ENCODE measurements around the gene SIRPG. TPM values are rescaled to one million over a fixed set of nuclear protein-coding genes. Genes with fewer than 3 reads are reported as not detected.

The SIRPG gene
- total RNA-seq, 1 donor from 2014 or later: not detected

- Mint-ChIP-seq H3K4me3 (ENCODE audit: unreplicated experiment) (no peak overlapping the region), H3K9me3 (ENCODE audit: unreplicated experiment) (no peaks in the 10 kb centered on the region), H3K4me1 (ENCODE audit: unreplicated experiment) (no peaks in the 10 kb centered on the region), H3K27ac (ENCODE audit: unreplicated experiment) (no peak overlapping the region), H3K36me3 (ENCODE audit: low read depth, unreplicated experiment) (no peaks in the 10 kb centered on the region), H3K27me3 (ENCODE audit: unreplicated experiment) (peaks cover 2% of the 10 kb centered on the region)
- no peak for DNase-seq (ENCODE audit: low spot score)
- no peak for TF ChIP-seq CTCF (IDR thresholded peaks at IDR 0.05; ENCODE audit: unreplicated experiment)
These were observed 20.4 kb downstream of the SIRPG start for GRCh38 chr20:1637226-1637625.

- Mint-ChIP-seq H3K36me3 (ENCODE audit: low read depth, unreplicated experiment) (no peaks in the 10 kb centered on the region), H3K27ac (ENCODE audit: unreplicated experiment) (no peak overlapping the region), H3K4me1 (ENCODE audit: unreplicated experiment) (no peaks in the 10 kb centered on the region), H3K9me3 (ENCODE audit: unreplicated experiment) (no peaks in the 10 kb centered on the region), H3K27me3 (ENCODE audit: unreplicated experiment) (peaks cover 2% of the 10 kb centered on the region), H3K4me3 (ENCODE audit: unreplicated experiment) (no peak overlapping the region)
- TF ChIP-seq CTCF (IDR thresholded peaks at IDR 0.05; ENCODE audit: unreplicated experiment): no peak
- no peak for DNase-seq (ENCODE audit: low spot score)
These were observed 21.0 kb downstream of the SIRPG start for GRCh38 chr20:1636621-1637020.

- TF ChIP-seq CTCF (IDR thresholded peaks at IDR 0.05; ENCODE audit: unreplicated experiment): no peak
- H3K4me3 Mint-ChIP-seq (ENCODE audit: unreplicated experiment): no peak overlapping the region
- H3K27ac Mint-ChIP-seq (ENCODE audit: unreplicated experiment): no peak overlapping the region
- H3K9me3 Mint-ChIP-seq (ENCODE audit: unreplicated experiment): no peaks in the 10 kb centered on the region
- peaks cover 2% of the 10 kb centered on the region for H3K27me3 Mint-ChIP-seq (ENCODE audit: unreplicated experiment)
- DNase-seq (ENCODE audit: low spot score): no peak
- H3K36me3 Mint-ChIP-seq (ENCODE audit: low read depth, unreplicated experiment): no peaks in the 10 kb centered on the region
- H3K4me1 Mint-ChIP-seq (ENCODE audit: unreplicated experiment): peaks cover 6% of the 10 kb centered on the region
These were observed 22.1 kb downstream of the SIRPG start for GRCh38 chr20:1635291-1635979.

- Mint-ChIP-seq H3K4me1 (ENCODE audit: unreplicated experiment) (peaks cover 16% of the 10 kb centered on the region), H3K9me3 (ENCODE audit: unreplicated experiment) (no peaks in the 10 kb centered on the region), H3K27ac (ENCODE audit: unreplicated experiment) (no peak overlapping the region), H3K4me3 (ENCODE audit: unreplicated experiment) (no peak overlapping the region), H3K27me3 (ENCODE audit: unreplicated experiment) (peaks cover 4% of the 10 kb centered on the region), H3K36me3 (ENCODE audit: low read depth, unreplicated experiment) (no peaks in the 10 kb centered on the region)
- no peak for DNase-seq (ENCODE audit: low spot score)
- no peak for TF ChIP-seq CTCF (IDR thresholded peaks at IDR 0.05; ENCODE audit: unreplicated experiment)
These were observed 24.0 kb downstream of the SIRPG start for GRCh38 chr20:1633535-1633934.

GRCh38 chr20:1632178-1632577, 25.4 kb downstream of the SIRPG start:
- no peak for TF ChIP-seq CTCF (IDR thresholded peaks at IDR 0.05; ENCODE audit: unreplicated experiment)
- Mint-ChIP-seq H3K4me1 (ENCODE audit: unreplicated experiment) (peaks cover 16% of the 10 kb centered on the region), H3K9me3 (ENCODE audit: unreplicated experiment) (no peaks in the 10 kb centered on the region), H3K27ac (ENCODE audit: unreplicated experiment) (no peak overlapping the region), H3K36me3 (ENCODE audit: low read depth, unreplicated experiment) (no peaks in the 10 kb centered on the region), H3K4me3 (ENCODE audit: unreplicated experiment) (no peak overlapping the region), H3K27me3 (ENCODE audit: unreplicated experiment) (peaks cover 4% of the 10 kb centered on the region)
- no peak for DNase-seq (ENCODE audit: low spot score)
